HG03025 (cell line): ENCODE measurements around the gene HNRNPC.
"Not testable (repeated sequence)": the region's sequence is repeated elsewhere in the genome, so short reads cannot be mapped to it uniquely, and the experiment has no call there.

Source experiments
- ATAC-seq: cut with Tn5 transposase; IDR thresholded peaks from one replicate; pipeline ENCODE4 v1.9.1; 2021; ENCODE audit warnings: mild to moderate bottlenecking, moderate library complexity; ENCODE audit not compliant: unreplicated experiment, low FRiP score

HNRNPC gene

GRCh38 chr14:21215130-21215878, 53.9 kb downstream of the HNRNPC start:
- no peak for ATAC-seq

- ATAC-seq = no peak
These were observed 55.6 kb downstream of the HNRNPC start for GRCh38 chr14:21213652-21214051.

GRCh38 chr14:21212824-21213223, 56.4 kb downstream of the HNRNPC start:
- not testable (repeated sequence) for ATAC-seq

DNA sequence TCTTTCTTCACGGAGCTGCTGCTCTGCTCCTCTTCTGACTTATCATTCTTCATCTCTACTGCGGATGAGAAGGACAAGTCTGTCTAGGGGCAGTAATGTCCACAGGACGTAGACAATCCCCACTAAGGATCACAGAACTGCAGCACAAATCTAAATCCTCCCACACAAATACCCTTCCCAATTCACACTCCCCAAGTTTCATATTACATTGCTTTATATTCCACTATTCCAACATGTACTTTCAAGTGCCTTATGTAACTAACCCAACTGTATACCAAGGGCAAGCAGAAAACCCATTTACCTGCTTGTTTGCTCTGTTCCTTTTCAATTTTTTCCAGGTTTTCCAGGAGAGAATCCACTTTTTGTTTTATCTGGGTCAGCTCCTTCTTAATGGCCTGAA, 57.7 kb downstream of the HNRNPC start:
- no peak for ATAC-seq

- no peak for ATAC-seq
These were observed 59.2 kb downstream of the HNRNPC start for GRCh38 chr14:21210023-21210422.

DNA sequence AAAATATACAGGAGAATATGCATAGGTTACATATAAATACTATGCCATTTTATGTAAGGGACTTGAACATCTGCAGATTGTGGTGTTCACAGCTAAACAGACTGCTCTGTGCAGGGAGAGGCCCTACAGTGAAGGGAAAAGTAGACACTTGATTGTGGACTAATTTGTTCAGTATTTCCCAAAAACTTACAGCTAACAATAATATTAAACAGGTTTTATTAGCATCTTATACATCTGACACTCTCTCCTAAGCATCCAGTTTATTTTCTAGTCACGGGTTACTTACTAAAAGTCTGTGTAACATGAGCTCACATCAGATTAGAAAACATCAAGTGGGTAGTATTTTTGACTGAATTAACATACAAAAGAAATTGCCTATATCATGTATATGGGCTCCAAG, 60.1 kb downstream of the HNRNPC start:
- ATAC-seq = no peak

DNA sequence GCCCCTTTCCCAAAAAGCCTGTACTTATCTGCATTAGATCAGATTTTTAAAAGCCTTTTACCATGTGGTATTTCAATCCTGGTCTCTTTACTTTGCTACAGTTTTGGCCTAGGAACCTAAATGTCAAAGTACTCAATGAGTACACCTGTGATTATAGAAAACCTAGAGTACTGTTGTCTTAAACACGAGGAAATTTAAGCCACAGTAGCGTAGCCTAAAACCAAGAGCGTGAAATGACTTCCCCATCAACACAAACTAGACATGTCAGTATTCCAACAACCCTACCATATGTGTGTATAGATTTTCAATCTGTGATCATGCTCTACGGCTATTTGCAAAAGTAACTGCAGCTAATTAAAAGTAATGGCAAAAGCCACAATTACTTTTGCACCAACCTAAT, 60.7 kb downstream of the HNRNPC start:
- ATAC-seq = no peak

DNA sequence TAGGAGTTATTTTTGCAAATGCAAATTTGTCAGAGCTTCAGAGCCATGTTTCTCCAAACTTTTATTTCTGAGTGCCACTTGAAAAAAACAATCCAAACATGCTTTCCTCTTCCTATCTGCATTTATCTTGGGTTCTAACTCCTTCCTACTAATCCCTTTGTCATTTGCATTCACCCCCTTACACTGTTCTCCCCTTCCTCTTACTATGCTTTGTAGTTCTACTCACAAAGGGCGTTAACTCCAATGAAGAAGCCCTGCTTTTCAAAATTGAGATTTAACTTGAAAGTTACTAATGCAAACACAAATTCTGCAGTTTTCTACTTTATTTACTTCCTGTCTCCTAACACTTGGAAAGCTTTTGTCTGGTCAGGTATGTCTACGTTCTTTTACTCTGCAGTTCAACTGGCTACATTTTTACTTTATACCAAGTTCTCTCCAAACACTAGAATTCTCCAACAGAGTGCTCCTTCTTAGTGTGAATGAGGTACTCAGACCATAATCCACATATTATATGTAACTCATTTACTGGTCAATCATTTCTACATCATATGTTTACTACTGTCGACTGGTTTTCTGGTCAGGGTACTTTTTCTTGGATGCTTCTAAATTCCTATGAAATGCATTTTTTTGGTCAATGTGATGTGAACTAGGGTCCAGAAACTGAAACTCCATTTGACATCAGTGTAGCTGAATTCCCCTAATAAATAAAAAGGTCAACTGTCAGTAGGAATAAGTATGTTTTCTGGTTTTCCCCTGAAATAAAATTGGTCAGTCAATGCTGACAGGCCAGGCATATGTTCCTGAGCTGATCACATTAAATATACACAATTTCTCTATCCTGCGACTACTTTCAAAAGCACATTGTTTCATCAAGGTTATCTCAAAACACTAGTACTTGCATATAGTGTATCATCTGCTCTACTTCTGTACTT, 62.2 kb downstream of the HNRNPC start:
- ATAC-seq = no peak

- no peak for ATAC-seq
These were observed 63.3 kb downstream of the HNRNPC start for GRCh38 chr14:21205678-21206581.

DNA sequence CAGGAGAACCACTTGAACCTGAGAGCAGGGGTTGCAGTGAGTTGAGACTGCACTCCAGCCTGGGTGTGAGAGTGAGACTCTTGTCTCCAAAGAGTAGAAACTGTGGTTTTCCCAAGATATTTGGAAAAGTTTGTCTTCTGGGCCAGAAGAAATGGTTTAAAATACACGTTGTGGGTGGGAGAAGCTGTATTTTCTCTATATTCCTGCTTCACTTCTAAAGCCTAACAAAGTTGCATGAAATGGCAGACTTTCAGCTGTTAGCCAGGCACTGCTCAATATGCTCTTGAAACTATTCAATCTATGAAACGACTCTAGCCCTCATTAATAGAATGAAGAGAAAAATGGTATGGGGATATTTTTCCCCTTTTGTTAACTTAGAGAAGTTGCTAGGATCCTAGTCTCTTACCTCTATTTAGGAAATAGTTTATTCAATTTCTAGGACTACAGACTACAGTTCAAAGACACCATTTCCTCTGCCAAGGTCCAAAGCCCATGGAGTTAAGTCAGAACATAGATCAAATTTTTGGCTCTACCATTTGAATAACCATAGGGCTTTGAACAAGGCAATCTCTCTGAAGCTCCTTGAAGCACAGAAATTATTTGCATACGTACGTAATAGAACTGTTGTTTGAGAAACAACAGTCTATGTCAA, 64.1 kb downstream of the HNRNPC start:
- no peak for ATAC-seq

DNA sequence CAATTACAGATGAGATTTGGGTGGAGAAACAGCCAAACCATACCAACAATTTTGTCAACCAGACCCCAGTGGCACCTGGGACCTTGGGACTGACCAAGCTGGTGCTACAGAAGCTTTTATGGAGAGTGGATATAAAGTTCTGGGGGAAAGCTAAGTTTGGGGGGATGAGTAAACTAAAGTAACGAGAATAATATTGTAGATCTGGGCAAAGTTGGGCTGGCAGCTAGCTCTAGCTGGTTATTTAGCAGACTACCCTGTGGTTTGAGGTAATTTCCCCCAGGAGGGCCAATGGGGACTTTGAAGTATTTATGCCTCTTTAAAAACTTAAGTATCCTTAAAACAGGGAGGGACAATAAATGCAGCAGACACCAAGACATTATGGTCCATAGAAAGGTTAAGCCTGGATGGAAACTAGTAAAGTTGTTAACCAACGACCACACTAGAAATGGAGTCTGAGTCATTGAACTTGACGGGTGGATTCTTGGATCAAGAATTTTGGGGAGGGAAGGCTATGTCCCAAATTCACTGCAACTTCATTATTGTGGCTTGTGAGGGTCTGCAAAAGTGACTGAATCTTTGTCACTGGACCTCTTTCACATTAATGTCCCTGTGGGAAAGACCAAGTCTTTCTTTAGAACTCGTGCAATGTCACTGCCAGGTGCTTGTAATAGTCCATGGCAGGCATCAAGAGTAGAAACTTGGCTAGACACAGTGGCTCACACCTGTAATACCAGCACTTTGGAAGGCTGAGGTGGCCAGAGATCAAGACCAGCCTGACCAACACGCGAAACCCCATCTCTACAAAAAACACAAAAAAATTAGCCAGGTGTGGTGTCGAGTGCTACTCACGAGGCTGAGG, 64.8 kb downstream of the HNRNPC start:
- no peak for ATAC-seq

DNA sequence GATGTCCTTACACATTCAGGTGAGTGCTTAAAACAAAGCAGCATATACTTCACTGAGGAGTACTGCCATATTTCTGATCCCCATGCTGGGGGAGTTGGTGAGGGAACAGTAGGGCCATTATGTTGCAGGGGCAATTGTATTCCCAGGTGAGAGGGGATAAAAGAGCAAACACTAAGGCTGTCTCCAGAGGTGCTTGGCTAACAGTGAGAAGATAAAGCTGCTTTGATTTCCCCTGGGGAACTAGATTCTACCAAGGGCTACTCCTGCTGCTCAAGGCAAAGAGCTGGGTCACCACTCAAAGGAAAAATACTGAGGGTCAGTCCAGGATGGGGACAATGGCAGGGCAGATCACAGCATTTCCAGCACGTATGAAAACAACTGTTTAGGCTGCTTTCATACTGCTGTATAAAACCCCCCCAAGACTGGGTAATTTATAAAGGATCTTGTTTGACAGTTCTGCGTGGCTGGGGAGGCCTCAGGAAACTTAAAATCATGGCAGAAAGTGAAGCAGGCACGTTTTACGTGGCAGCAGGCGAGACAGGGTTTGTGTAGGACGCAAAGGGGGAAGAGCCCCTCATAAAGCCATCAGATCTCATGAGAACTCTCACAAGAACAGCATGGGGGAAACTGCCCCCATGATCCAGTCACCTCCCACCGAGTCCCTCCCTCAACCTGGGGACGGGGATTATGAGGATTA, 65.6 kb downstream of the HNRNPC start:
- no peak for ATAC-seq

DNA sequence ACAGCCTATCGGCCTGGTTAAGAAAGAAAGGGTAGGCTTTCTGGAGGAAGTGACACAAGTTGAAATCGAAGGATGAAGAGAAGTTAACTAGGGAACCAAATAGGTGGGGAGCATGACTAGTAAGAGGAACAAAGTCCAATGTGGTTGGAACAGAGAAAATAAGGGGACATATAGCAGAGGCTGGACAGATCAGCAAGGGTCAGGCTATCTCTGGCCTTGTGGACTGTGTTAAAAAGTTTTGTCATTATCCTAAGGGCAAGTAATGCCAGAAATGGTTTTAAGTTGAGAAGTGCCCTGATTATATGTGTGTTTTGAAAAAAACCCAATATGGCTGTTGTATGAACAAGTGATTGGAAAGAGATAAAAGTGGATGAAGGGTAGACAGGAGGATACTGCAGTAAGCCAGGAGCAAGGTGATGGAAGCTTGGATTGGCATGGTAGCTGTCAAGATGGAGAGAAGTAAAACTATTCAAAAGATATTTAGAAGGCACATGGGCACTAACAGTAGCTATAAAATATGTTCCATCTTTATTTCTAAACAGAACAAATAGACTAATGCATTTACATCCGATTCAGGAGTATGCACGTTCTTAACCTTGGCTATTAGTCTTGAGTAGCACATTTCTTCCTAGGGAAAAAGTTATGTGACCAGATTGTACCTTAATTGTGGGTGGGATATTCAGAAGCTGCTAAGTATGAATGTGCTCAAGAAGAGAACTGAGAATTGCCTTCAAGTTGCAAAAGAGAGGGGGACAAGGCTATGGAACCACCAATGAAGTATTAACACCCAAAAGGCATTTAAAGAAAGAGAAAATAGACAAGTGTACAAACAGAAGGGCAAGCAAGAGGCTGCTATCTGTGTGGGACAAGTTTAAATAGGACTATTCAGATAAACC, 66.5 kb downstream of the HNRNPC start:
- no peak for ATAC-seq

DNA sequence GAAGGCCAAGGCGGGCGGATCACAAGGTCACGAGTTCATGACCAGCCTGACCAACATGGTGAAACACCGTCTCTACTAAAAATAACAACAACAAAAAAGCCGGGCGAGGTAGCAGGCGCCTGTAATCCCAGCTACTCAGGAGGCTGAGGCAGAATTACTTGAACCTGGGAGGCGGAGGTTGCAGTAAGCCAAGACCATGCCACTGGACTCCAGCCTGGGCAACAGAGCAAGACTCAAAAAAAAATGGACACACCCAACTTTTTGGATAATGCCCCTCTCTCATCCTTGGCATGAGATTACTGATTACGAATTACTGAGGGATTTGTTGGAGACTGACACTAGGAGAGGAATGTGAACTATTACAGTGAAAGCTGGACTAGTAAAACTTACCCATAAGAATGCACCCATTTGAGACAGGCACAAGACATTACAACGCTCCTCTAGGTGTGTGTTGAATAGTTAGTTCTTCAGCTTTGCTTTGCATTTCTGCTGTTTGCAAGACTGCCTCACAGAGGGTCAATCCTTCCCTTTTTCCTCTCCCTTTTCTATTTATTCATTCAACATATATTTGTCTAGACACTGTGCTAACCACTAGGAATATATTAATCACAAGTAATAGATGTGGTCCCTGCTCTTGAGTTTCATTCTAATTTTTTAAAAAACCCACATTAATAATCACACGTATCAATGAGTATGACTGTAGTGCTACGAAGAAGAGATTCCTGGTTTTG, 67.3 kb downstream of the HNRNPC start:
- no peak for ATAC-seq

DNA sequence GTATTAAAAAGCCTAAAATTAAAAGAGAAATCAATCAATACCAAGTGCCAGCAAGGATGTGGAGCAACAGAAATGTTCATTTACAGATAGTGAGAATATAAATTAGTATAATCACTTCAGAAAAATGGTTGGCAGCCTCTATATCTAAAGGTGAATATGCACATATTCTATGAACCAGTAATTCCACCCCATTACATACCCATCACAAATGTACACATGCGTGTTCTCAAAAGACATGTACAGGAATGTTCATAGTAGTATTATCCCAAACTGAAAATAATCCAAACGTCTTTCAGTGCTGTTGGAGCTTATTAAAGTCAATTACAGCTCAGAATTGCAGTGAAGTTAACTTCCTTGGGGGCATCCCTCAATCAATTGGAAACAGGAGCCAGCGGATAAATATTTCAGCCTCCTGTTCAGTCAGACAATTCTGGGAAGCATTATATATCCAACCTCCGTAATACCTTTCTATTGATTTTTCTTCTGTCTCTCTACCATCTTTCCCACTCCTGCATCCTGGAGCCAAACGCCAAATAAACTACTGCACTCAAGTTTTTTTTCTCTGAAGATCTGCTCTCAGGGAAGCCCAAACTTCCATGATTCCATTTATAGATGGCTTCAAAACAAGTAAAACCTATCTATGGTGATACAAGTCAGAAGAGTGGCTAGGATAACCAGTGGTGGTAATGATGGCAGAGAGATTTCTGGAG, 68.3 kb downstream of the HNRNPC start:
- ATAC-seq = no peak
